Measurements from ENCODE around the gene H6PD. TPM values are rescaled to one million over a fixed set of nuclear protein-coding genes. Genes with fewer than 3 reads are reported as not detected.

The H6PD gene
- total RNA-seq, 1 donor from 2014 or later, result 48.4 TPM

GRCh38 chr1:9271861-9272595 lies 37.5 kb downstream of the H6PD start:
- Mint-ChIP-seq H3K4me1 (ENCODE audit: unreplicated experiment) (peaks cover 42% of the 10 kb centered on the region), H3K9me3 (ENCODE audit: unreplicated experiment) (no peaks in the 10 kb centered on the region), H3K27me3 (ENCODE audit: unreplicated experiment) (no peaks in the 10 kb centered on the region), H3K27ac (ENCODE audit: unreplicated experiment) (no peak overlapping the region), H3K36me3 (ENCODE audit: unreplicated experiment) (no peaks in the 10 kb centered on the region), H3K4me3 (ENCODE audit: unreplicated experiment) (no peak overlapping the region)
- no peak for DNase-seq (ENCODE audit: extremely low spot score, unreplicated experiment)
- TF ChIP-seq, protein P1, sequence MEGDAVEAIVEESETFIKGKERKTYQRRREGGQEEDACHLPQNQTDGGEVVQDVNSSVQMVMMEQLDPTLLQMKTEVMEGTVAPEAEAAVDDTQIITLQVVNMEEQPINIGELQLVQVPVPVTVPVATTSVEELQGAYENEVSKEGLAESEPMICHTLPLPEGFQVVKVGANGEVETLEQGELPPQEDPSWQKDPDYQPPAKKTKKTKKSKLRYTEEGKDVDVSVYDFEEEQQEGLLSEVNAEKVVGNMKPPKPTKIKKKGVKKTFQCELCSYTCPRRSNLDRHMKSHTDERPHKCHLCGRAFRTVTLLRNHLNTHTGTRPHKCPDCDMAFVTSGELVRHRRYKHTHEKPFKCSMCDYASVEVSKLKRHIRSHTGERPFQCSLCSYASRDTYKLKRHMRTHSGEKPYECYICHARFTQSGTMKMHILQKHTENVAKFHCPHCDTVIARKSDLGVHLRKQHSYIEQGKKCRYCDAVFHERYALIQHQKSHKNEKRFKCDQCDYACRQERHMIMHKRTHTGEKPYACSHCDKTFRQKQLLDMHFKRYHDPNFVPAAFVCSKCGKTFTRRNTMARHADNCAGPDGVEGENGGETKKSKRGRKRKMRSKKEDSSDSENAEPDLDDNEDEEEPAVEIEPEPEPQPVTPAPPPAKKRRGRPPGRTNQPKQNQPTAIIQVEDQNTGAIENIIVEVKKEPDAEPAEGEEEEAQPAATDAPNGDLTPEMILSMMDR (IDR thresholded peaks at IDR 0.05), result no peak

DNA sequence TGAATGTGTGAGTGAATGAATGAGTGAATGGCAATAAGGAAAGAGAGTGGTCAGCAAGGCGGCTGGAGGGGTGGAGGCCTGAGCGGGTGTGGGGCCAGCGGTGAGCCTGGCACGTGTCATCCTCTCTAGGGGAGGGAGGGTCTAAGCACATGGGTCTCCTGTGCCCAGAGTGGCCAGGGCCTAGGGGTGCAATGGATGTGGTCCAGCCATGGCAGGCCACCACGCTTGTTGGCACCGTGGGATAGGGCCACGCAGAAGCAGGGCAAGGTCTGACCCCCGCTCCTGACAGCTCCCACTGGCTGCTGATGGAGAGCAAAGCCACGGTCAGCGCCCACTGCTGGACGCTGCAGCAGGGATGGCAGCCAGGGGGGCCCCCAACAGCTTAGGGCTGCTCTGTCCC lies 38.6 kb downstream of the H6PD start:
- no peak overlapping the region for H3K27ac Mint-ChIP-seq (ENCODE audit: unreplicated experiment)
- H3K9me3 Mint-ChIP-seq (ENCODE audit: unreplicated experiment), result no peaks in the 10 kb centered on the region
- TF ChIP-seq, protein P1 (IDR thresholded peaks at IDR 0.05), result no peak
- DNase-seq (ENCODE audit: extremely low spot score, unreplicated experiment), result no peak
- no peaks in the 10 kb centered on the region for H3K27me3 Mint-ChIP-seq (ENCODE audit: unreplicated experiment)
- H3K36me3 Mint-ChIP-seq (ENCODE audit: unreplicated experiment), result no peaks in the 10 kb centered on the region
- H3K4me3 Mint-ChIP-seq (ENCODE audit: unreplicated experiment), result no peak overlapping the region
- peaks cover 39% of the 10 kb centered on the region for H3K4me1 Mint-ChIP-seq (ENCODE audit: unreplicated experiment)

GRCh38 chr1:9275161-9275560 lies 40.6 kb downstream of the H6PD start:
- no peak overlapping the region for H3K4me3 Mint-ChIP-seq (ENCODE audit: unreplicated experiment)
- peaks cover 39% of the 10 kb centered on the region for H3K4me1 Mint-ChIP-seq (ENCODE audit: unreplicated experiment)
- H3K36me3 Mint-ChIP-seq (ENCODE audit: unreplicated experiment), result no peaks in the 10 kb centered on the region
- H3K9me3 Mint-ChIP-seq (ENCODE audit: unreplicated experiment), result no peaks in the 10 kb centered on the region
- DNase-seq (ENCODE audit: extremely low spot score, unreplicated experiment), result no peak
- no peaks in the 10 kb centered on the region for H3K27me3 Mint-ChIP-seq (ENCODE audit: unreplicated experiment)
- TF ChIP-seq, protein P1 (IDR thresholded peaks at IDR 0.05), result no peak
- peak overlapping the region; percentile 62 for H3K27ac Mint-ChIP-seq (ENCODE audit: unreplicated experiment)

- Mint-ChIP-seq H3K36me3 (ENCODE audit: unreplicated experiment) (no peaks in the 10 kb centered on the region), H3K27ac (ENCODE audit: unreplicated experiment) (peak overlapping the region; percentile 62), H3K27me3 (ENCODE audit: unreplicated experiment) (no peaks in the 10 kb centered on the region), H3K4me3 (ENCODE audit: unreplicated experiment) (no peak overlapping the region), H3K9me3 (ENCODE audit: unreplicated experiment) (no peaks in the 10 kb centered on the region), H3K4me1 (ENCODE audit: unreplicated experiment) (peaks cover 38% of the 10 kb centered on the region)
- no peak for DNase-seq (ENCODE audit: extremely low spot score, unreplicated experiment)
- TF ChIP-seq, protein P1 (IDR thresholded peaks at IDR 0.05), result no peak
These were observed 41.0 kb downstream of the H6PD start for GRCh38 chr1:9275567-9276034.

DNA sequence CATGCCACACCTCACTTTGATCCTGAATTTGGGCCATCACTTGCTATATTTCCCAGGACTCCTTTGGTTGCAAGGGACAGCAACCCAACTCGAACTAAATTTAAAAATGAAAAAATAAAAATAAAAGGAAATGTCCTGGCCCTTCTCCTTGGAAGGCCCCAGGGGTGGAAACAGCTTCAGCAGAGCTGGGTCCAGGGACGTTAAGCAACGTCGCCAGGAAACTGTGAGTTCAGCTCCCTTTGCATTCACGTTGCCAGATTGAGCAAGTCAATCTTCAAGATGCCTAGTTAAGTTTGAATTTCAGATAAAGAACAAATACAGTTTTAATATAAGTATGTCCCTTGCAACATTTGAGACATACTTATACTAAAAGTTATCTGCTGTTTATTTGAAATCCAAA lies 43.5 kb downstream of the H6PD start:
- TF ChIP-seq, protein P1 (IDR thresholded peaks at IDR 0.05), result no peak
- DNase-seq (ENCODE audit: extremely low spot score, unreplicated experiment), result no peak
- Mint-ChIP-seq H3K36me3 (ENCODE audit: unreplicated experiment) (no peaks in the 10 kb centered on the region), H3K4me3 (ENCODE audit: unreplicated experiment) (no peak overlapping the region), H3K4me1 (ENCODE audit: unreplicated experiment) (peaks cover 53% of the 10 kb centered on the region), H3K27ac (ENCODE audit: unreplicated experiment) (no peak overlapping the region), H3K9me3 (ENCODE audit: unreplicated experiment) (no peaks in the 10 kb centered on the region), H3K27me3 (ENCODE audit: unreplicated experiment) (no peaks in the 10 kb centered on the region)

Measured in osteocyte (in vitro differentiated cells).